OCI-LY7 (cell line): ENCODE data around the gene ELMO1.

Experiments used
- CTCF ChIP-seq: fragments of 200-600 bp; sonication (generic); conservative IDR thresholded peaks from 2 replicates; pipeline ENCODE4 v1.5.1; 2014; ENCODE audit warnings: mild to moderate bottlenecking, antibody characterized with exemption, low read length, moderate library complexity, mixed read lengths
- EZH2phosphoT487 ChIP-seq: fragments of 200-600 bp; sonication (generic); IDR thresholded peaks from 2 replicates; pipeline ENCODE4 v1.6.1; 2018; ENCODE audit warnings: low read depth, borderline replicate concordance, mild to moderate bottlenecking, mixed run types, antibody characterized with exemption, low read length, moderate library complexity, mixed read lengths

GRCh38 chr7:36862771-36863261, 585.8 kb downstream of the ELMO1 start:
- TF ChIP-seq CTCF = no peak
- TF ChIP-seq EZH2phosphoT487 = no peak
